HG03571 (cell line): ENCODE results near the gene CCDC12.

Experiments
- ATAC-seq: cut with Tn5 transposase; IDR thresholded peaks from one replicate; pipeline ENCODE4 v1.9.1; 2021; ENCODE audit not compliant: unreplicated experiment

CCDC12 gene

GRCh38 chr3:46895761-46896160 is 80.8 kb downstream of the CCDC12 start:
- ATAC-seq, result no peak

- no peak for ATAC-seq
Observed at GRCh38 chr3:46895204-46895660, 81.3 kb downstream of the CCDC12 start.

GRCh38 chr3:46894256-46894655 is 82.3 kb downstream of the CCDC12 start:
- ATAC-seq, result no peak

GRCh38 chr3:46893763-46894162 is 82.8 kb downstream of the CCDC12 start:
- ATAC-seq, result no peak

- ATAC-seq, result no peak
Observed at GRCh38 chr3:46893146-46893748, 83.3 kb downstream of the CCDC12 start.

GRCh38 chr3:46892285-46893145 is 84.0 kb downstream of the CCDC12 start:
- ATAC-seq, result no peak

GRCh38 chr3:46891132-46891531 is 85.4 kb downstream of the CCDC12 start:
- ATAC-seq, result no peak

GRCh38 chr3:46890132-46890531 is 86.4 kb downstream of the CCDC12 start:
- ATAC-seq, result no peak

GRCh38 chr3:46889381-46890110 is 87.0 kb downstream of the CCDC12 start:
- no peak for ATAC-seq

GRCh38 chr3:46888705-46889104 is 87.8 kb downstream of the CCDC12 start:
- no peak for ATAC-seq

- no peak for ATAC-seq
Observed at GRCh38 chr3:46887980-46888494, 88.5 kb downstream of the CCDC12 start.

- ATAC-seq, result no peak
Observed at GRCh38 chr3:46885612-46886011, 90.9 kb downstream of the CCDC12 start.

GRCh38 chr3:46884929-46885328 is 91.6 kb downstream of the CCDC12 start:
- ATAC-seq, result no peak

GRCh38 chr3:46884427-46884826 is 92.1 kb downstream of the CCDC12 start:
- no peak for ATAC-seq

- ATAC-seq, result no peak
Observed at GRCh38 chr3:46883830-46884185, 92.7 kb downstream of the CCDC12 start.

GRCh38 chr3:46883054-46883829 is 93.3 kb downstream of the CCDC12 start:
- no peak for ATAC-seq

- ATAC-seq, result no peak
Observed at GRCh38 chr3:46882377-46883053, 94.0 kb downstream of the CCDC12 start.

GRCh38 chr3:46881596-46882376 is 94.8 kb downstream of the CCDC12 start:
- no peak for ATAC-seq

GRCh38 chr3:46880884-46881595 is 95.5 kb downstream of the CCDC12 start:
- ATAC-seq, result no peak
